Ishikawa (cell line): ENCODE measurements around the gene GBGT1.

Experiments used
- CEBPB ChIP-seq: IDR thresholded peaks from 2 replicates; pipeline ENCODE4 v1.6.1; 2012
- CREB1 ChIP-seq: IDR thresholded peaks from 2 replicates; pipeline ENCODE4 v1.6.1; 2012; ENCODE audit warnings: low read depth
- EGR1 ChIP-seq: IDR thresholded peaks from 2 replicates; pipeline ENCODE4 v1.6.1; 2012
- EP300 ChIP-seq: IDR thresholded peaks from 2 replicates; pipeline ENCODE4 v1.6.1; 2012; ENCODE audit warnings: borderline replicate concordance
- FOXM1 ChIP-seq: IDR thresholded peaks from 2 replicates; pipeline ENCODE4 v1.6.1; 2012; ENCODE audit warnings: low read depth, borderline replicate concordance
- NFIC ChIP-seq: IDR thresholded peaks from 2 replicates; pipeline ENCODE4 v1.6.1; 2012
- RAD21 ChIP-seq: IDR thresholded peaks from 2 replicates; pipeline ENCODE4 v1.6.1; 2012; ENCODE audit warnings: low read depth
- TAF1 ChIP-seq: IDR thresholded peaks from 2 replicates; pipeline ENCODE4 v1.6.1; 2012; ENCODE audit warnings: low read depth, mild to moderate bottlenecking
- TCF12 ChIP-seq: IDR thresholded peaks from 2 replicates; pipeline ENCODE4 v1.6.1; 2012; ENCODE audit warnings: low read depth
- YY1 ChIP-seq: IDR thresholded peaks from 2 replicates; pipeline ENCODE4 v1.6.1; 2012; ENCODE audit warnings: low read depth
- ZBTB7A ChIP-seq: IDR thresholded peaks from 2 replicates; pipeline ENCODE4 v1.6.1; 2012; ENCODE audit warnings: low read depth
- TF ChIP-seq, protein P1 (sequence below): IDR thresholded peaks from 2 replicates; pipeline ENCODE4 v1.6.1; 2012; ENCODE audit warnings: low read depth, mild to moderate bottlenecking
- TF ChIP-seq, protein P2 (sequence below): IDR thresholded peaks from 2 replicates; pipeline ENCODE4 v1.6.1; 2012
- TF ChIP-seq, protein P3 (sequence below): IDR thresholded peaks from 2 replicates; pipeline ENCODE4 v1.6.1; 2012

DNA sequence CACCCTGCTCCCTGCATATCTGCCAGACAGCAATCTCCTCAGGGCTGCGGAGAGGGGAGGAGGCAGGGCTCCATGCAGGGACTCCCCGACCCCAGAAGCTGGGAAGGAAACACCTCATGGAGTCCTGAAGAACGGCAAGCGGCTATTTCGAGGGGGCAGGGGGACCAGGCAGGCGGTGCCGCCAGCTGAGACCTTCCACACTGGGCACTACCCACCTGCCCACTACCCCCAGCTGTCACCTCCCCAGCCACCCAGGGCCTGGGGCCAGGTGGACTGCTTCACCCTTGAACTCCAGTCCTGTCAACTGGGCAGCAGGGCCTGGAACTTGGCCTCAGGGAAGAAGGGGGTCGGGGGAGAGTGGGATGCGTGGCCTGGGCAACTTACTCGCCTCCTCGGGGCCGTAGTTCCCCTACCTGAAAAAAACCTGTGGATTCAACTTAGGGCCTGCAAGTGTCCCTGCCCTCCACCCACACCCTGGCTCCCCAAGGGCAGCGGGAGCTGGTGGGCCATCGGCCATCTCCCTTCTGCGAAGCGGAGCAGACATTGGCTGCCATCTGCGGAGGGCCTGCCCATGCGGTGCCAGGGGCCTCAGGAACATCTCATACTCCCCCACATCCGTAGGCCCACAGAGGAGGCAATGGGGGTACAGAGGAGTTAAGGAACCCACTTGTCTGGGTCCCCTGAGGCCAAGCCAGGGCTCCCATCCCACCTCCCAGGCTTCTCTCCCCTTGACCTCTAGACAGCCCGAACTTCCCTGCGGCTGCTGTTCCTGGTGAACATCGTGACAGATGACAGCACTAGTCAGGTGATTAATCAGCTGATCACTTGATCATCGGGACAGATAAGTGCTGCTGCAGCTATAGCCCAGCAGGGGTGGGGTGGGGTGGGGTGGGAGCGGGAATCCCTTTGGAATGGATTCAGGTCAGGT is 24.2 kb downstream of the GBGT1 start:
- TF ChIP-seq, protein P1, sequence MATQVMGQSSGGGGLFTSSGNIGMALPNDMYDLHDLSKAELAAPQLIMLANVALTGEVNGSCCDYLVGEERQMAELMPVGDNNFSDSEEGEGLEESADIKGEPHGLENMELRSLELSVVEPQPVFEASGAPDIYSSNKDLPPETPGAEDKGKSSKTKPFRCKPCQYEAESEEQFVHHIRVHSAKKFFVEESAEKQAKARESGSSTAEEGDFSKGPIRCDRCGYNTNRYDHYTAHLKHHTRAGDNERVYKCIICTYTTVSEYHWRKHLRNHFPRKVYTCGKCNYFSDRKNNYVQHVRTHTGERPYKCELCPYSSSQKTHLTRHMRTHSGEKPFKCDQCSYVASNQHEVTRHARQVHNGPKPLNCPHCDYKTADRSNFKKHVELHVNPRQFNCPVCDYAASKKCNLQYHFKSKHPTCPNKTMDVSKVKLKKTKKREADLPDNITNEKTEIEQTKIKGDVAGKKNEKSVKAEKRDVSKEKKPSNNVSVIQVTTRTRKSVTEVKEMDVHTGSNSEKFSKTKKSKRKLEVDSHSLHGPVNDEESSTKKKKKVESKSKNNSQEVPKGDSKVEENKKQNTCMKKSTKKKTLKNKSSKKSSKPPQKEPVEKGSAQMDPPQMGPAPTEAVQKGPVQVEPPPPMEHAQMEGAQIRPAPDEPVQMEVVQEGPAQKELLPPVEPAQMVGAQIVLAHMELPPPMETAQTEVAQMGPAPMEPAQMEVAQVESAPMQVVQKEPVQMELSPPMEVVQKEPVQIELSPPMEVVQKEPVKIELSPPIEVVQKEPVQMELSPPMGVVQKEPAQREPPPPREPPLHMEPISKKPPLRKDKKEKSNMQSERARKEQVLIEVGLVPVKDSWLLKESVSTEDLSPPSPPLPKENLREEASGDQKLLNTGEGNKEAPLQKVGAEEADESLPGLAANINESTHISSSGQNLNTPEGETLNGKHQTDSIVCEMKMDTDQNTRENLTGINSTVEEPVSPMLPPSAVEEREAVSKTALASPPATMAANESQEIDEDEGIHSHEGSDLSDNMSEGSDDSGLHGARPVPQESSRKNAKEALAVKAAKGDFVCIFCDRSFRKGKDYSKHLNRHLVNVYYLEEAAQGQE, result no peak
- TF ChIP-seq, protein P2, sequence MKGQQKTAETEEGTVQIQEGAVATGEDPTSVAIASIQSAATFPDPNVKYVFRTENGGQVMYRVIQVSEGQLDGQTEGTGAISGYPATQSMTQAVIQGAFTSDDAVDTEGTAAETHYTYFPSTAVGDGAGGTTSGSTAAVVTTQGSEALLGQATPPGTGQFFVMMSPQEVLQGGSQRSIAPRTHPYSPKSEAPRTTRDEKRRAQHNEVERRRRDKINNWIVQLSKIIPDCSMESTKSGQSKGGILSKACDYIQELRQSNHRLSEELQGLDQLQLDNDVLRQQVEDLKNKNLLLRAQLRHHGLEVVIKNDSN, result no peak
- no peak for TF ChIP-seq NFIC
- no peak for TF ChIP-seq ZBTB7A
- TF ChIP-seq EP300, result no peak
- TF ChIP-seq CEBPB, result no peak
- no peak for TF ChIP-seq RAD21
- no peak for TF ChIP-seq EGR1
- TF ChIP-seq YY1, result no peak
- TF ChIP-seq TAF1, result no peak
- TF ChIP-seq, protein P3, sequence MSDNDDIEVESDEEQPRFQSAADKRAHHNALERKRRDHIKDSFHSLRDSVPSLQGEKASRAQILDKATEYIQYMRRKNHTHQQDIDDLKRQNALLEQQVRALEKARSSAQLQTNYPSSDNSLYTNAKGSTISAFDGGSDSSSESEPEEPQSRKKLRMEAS, result no peak
- TF ChIP-seq CREB1, result no peak
- TF ChIP-seq TCF12, result no peak
- no peak for TF ChIP-seq FOXM1
